Tibial nerve (tissue), 4 donors: ENCODE measurements around the gene LRRC46. TPM values are rescaled to one million over a fixed set of nuclear protein-coding genes. Genes with fewer than 3 reads are reported as not detected.
A peak's percentile ranks its signal among the peaks of the same experiment; 100 is the strongest.

Source experiments
- DNase-seq, 2 donors: peaks; one replicate each; pipeline ENCODE4 v3.0.0-alpha.2; 2019; ENCODE audit warnings: low spot score in 2 of 2
- H3K27ac ChIP-seq, 4 donors: fragments of 200-600 bp; sonication (generic) in 3 of 4; one replicate each; pipeline ENCODE4 v1.5.1; 2017 to 2019; ENCODE audit warnings: mild to moderate bottlenecking in 1 of 4
- H3K27me3 ChIP-seq, 2 donors: fragments of 200-600 bp; sonication (generic) in 1 of 2; one replicate each; pipeline versions ENCODE4 v1.5.1 to v1.6.0; 2017 to 2019
- H3K36me3 ChIP-seq, 3 donors: fragments of 200-600 bp; sonication (generic); one replicate each; pipeline ENCODE4 v1.5.1; 2018 to 2019
- H3K4me1 ChIP-seq, 4 donors: fragments of 200-600 bp; sonication (generic) in 3 of 4; one replicate each; pipeline ENCODE4 v1.5.1; 2017 to 2019
- H3K4me3 ChIP-seq, 4 donors: fragments of 200-600 bp; sonication (generic) in 3 of 4; one replicate each; pipeline ENCODE4 v1.5.1; 2017 to 2019; ENCODE audit warnings: mild to moderate bottlenecking in 1 of 4, moderate library complexity in 1 of 4
- H3K9me3 ChIP-seq, 4 donors: fragments of 200-600 bp; sonication (generic) in 3 of 4; one replicate each; pipeline ENCODE4 v1.5.1; 2017 to 2019
- CTCF ChIP-seq, 5 experiments: fragments of 200-600 bp in 3 of 5; fragments of 450-650 bp in 2 of 5; sonication (generic) in 3 of 5; IDR thresholded peaks; one replicate each; pipeline ENCODE4 v1.5.1; 2016 to 2019; ENCODE audit warnings: antibody characterized with exemption in 5 of 5, mild to moderate bottlenecking in 3 of 5, moderate library complexity in 2 of 5
- EP300 ChIP-seq, 2 donors: sonication (generic); formaldehyde crosslinking; IDR thresholded peaks; one replicate each; pipeline ENCODE4 v1.6.1; 2017; ENCODE audit warnings: antibody characterized with exemption in 2 of 2, mild to moderate bottlenecking in 1 of 2
- POLR2A ChIP-seq, 2 donors: fragments of 450-650 bp; IDR thresholded peaks; one replicate each; pipeline ENCODE4 v1.6.1; 2017; ENCODE audit warnings: antibody characterized with exemption in 2 of 2, mild to moderate bottlenecking in 2 of 2, moderate library complexity in 2 of 2
- WGBS, 2 donors: methylation state at CpG; one replicate each; pipeline ENCODE4 v1.1.5; 2018; 5-methylcytosine and 5-hydroxymethylcytosine counted together
- total RNA-seq, 4 donors: library from RNA; depleted of rRNA; stranded (reverse); fragments of >200 nt; gene quantifications; one replicate each; pipeline ENCODE4 v1.1.0, GENCODE V29; 2016

LRRC46 gene
- total RNA-seq, 4 donors from 2014 or later: 0.60 TPM; not detected in 3

DNA sequence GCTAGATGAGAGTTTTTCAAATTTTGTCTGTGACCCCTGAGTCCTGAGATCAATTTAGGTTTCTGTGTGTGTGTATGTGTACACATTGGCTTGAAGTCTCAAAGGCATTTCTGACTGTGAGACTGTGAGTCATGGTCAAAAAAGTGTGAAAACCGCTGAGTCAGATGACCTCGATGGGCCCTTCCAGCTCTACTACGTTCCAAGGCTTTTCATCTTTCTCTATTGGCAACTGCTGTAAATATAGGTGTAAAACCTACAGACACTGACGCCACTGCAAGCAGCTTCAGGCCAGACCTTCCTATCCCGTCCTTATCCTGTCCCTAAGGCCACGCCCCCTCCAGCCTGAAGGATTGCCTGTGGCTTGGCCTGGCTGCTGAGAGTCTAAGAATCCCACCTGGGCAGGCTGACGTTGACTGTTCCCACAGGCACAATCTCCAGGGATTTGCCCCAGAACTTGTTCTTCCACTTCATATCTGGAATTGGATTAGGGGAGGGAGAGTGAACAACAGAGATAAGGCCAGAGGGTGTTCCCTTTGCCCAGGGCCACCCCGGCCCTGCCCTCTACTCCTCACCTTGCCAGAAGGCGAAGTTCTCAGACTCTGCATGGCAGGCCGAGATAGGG is 21.2 kb upstream of the LRRC46 start:
- Histone ChIP-seq H3K36me3 (peaks cover 0 to 89% (median 29%) of the 10 kb centered on the region in 3 donors), H3K27me3 (no peaks in the 10 kb centered on the region), H3K9me3 (no peaks in the 10 kb centered on the region), H3K4me1 (peaks cover 0 to 18% (median 3%) of the 10 kb centered on the region in 4 donors), H3K27ac (peak overlapping the region in 2 of 4 donors; percentile 16 to 57), H3K4me3 (no peak overlapping the region)
- TF ChIP-seq CTCF (IDR thresholded peaks at IDR 0.05) (no peak), EP300 (IDR thresholded peaks at IDR 0.05) (no peak), POLR2A (IDR thresholded peaks at IDR 0.05) (no peak)
- no peak for DNase-seq
- 58 to 69% methylated on average over 10 of the region's 10 CpGs for WGBS, 2 donors

DNA sequence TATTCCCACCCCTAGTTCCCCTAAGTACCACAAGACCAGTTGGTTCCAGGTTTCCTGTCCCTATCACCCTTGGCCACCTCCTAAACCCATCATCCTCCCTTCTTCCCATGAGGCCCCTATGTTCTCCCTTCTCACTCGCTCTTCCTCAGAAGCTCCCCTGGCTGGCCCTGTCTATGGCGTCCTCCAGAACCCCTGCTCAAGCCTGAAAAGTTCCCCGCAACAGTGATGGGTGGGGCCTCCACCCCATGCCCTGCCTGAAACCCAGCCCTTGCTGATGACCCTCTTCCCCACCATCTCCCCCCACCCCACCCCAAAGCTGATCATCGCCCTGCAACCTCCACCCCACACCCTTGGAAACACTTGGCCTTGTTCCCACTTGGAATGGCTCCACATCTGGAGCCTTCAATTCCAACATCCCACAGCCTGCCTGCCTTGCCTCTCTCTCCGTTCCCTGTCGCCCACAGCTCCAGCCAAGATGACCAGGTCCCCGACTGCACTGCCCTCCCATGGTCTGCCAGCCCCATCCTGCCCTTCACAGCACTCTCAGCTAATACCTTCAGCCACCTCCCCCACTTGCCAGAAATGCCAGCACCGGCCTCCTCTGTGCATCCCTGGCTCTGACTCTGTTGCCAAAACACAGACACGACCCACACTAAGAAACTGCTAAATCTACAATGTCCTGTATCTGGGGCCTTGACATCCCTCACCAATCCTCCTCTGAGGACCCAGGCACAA is 20.4 kb upstream of the LRRC46 start:
- peaks cover 0 to 94% (median 31%) of the 10 kb centered on the region in 3 donors for H3K36me3 ChIP-seq

GRCh38 chr17:47811709-47812108 is 19.8 kb upstream of the LRRC46 start:
- peaks cover 0 to 18% (median 3%) of the 10 kb centered on the region in 4 donors for H3K4me1 ChIP-seq
- no peak overlapping the region for H3K4me3 ChIP-seq
- no peaks in the 10 kb centered on the region for H3K27me3 ChIP-seq
- peak overlapping the region in 2 of 4 donors; percentile 36 to 57 for H3K27ac ChIP-seq
- TF ChIP-seq CTCF (IDR thresholded peaks at IDR 0.05): no peak
- TF ChIP-seq POLR2A (IDR thresholded peaks at IDR 0.05): no peak
- no peak for TF ChIP-seq EP300 (IDR thresholded peaks at IDR 0.05)
- peaks cover 0 to 94% (median 38%) of the 10 kb centered on the region in 3 donors for H3K36me3 ChIP-seq
- H3K9me3 ChIP-seq: no peaks in the 10 kb centered on the region
- 47 to 51% methylated on average over 7 of the region's 7 CpGs for WGBS, 2 donors
- no peak for DNase-seq

More for the DNA sequence above, 20.4 kb upstream of the LRRC46 start:
- H3K27me3 ChIP-seq: no peaks in the 10 kb centered on the region
- H3K4me3 ChIP-seq: no peak overlapping the region
- WGBS, 2 donors: 53 to 58% methylated on average over 9 of the region's 9 CpGs
- no peak for DNase-seq
- no peaks in the 10 kb centered on the region for H3K9me3 ChIP-seq
- peak overlapping the region in 2 of 4 donors; percentile 25 to 57 for H3K27ac ChIP-seq
- no peak for TF ChIP-seq EP300 (IDR thresholded peaks at IDR 0.05)
- TF ChIP-seq CTCF (IDR thresholded peaks at IDR 0.05): no peak
- no peak for TF ChIP-seq POLR2A (IDR thresholded peaks at IDR 0.05)
- peaks cover 0 to 18% (median 3%) of the 10 kb centered on the region in 4 donors for H3K4me1 ChIP-seq

DNA sequence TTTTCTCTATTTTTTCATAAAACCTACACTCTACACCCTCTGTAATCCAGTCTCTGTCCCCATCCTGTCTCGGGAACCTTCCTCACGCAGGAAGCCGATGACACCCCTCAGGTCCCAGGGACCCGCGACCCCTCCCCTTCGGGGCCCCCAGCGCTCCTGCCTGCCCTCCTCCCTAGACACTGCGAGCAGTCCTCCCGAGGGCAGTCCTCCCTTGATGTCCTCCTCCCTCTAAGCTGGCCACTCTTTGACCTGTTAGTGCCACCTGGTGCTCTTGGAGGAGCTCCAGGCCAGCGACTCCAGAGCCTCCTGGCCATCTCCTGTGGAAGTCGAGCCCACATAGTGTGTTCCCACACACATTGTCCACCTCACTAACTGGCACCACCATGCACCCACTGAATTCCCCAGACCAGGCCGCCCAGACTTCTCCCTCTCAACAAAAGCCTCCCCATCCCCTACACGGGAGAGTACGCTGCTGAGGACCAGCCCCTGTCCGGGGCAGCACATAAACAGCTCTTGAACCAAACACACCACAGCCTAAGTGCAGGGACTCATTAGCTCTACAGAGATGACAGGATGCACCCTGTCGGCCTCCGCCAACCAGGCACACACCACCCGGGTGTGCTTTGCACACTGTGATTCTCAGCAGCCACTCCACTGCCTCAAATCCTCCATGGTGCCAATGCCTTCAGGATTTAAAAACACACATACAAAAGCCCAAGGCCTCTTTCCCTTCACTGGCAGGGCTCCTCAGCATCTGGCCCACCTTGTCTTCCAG is 19.1 kb upstream of the LRRC46 start:
- Histone ChIP-seq H3K27ac (peak overlapping the region in 2 of 4 donors; percentile 36 to 57), H3K9me3 (no peaks in the 10 kb centered on the region), H3K36me3 (peaks cover 0 to 94% (median 39%) of the 10 kb centered on the region in 3 donors), H3K4me3 (no peak overlapping the region), H3K27me3 (no peaks in the 10 kb centered on the region), H3K4me1 (peaks cover 0 to 18% (median 3%) of the 10 kb centered on the region in 4 donors)
- TF ChIP-seq EP300 (IDR thresholded peaks at IDR 0.05): no peak
- TF ChIP-seq POLR2A (IDR thresholded peaks at IDR 0.05): no peak
- TF ChIP-seq CTCF (IDR thresholded peaks at IDR 0.05): no peak
- DNase-seq: no peak
- WGBS, 2 donors: 79 to 81% methylated on average over 18 of the region's 18 CpGs
